HL-60 (cell line): ENCODE results near the gene SUN2.
A peak's percentile ranks its signal among the peaks of the same experiment; 100 is the strongest.

Experiments
- DNase-seq, 2 experiments: peaks; one replicate each; pipeline ENCODE4 v3.0.0-alpha.2; 2010 to 2020; ENCODE audit warnings: low read depth in 1 of 2, low spot score in 1 of 2
- H3K27ac ChIP-seq: fragments of 250-450 bp; sonication (Bioruptor Pico); replicated peaks from 2 replicates; pipeline ENCODE4 v1.5.1; 2020; ENCODE audit warnings: mild to moderate bottlenecking, moderate library complexity
- H3K27me3 ChIP-seq: fragments of 250-450 bp; sonication (Bioruptor Pico); 2 replicates; pipeline ENCODE4 v1.5.1; 2021; ENCODE audit warnings: mild to moderate bottlenecking, moderate library complexity; ENCODE audit not compliant: insufficient read depth, poor library complexity, severe bottlenecking
- H3K4me3 ChIP-seq: replicated peaks from 2 replicates; pipeline ENCODE4 v1.5.1; 2011; ENCODE audit warnings: mild to moderate bottlenecking, control low read depth, low read length; ENCODE audit not compliant: insufficient read depth
- GABPA ChIP-seq: IDR thresholded peaks from 2 replicates; pipeline ENCODE4 v1.6.1; 2012; ENCODE audit warnings: low read depth
- POLR2AphosphoS5 ChIP-seq: IDR thresholded peaks from 2 replicates; pipeline ENCODE4 v1.6.1; 2012; ENCODE audit warnings: low read depth
- SPI1 ChIP-seq: IDR thresholded peaks from 2 replicates; pipeline ENCODE4 v1.6.1; 2012; ENCODE audit warnings: low read depth, mild to moderate bottlenecking, borderline replicate concordance
- TF ChIP-seq, protein P1 (sequence below): IDR thresholded peaks from 2 replicates; pipeline ENCODE4 v1.6.1; 2012; ENCODE audit warnings: low read depth; ENCODE audit not compliant: insufficient replicate concordance
- TF ChIP-seq, protein P2 (sequence below): IDR thresholded peaks from one replicate; pipeline ENCODE4 v1.5.1; 2011; ENCODE audit warnings: low read length, control low read depth, inconsistent platforms; ENCODE audit not compliant: insufficient read depth

SUN2 gene

GRCh38 chr22:38713921-38714320 is 41.9 kb downstream of the SUN2 start:
- no peak for DNase-seq
- no peak overlapping the region for H3K4me3 ChIP-seq
- H3K27me3 ChIP-seq: no peaks in the 10 kb centered on the region
- no peak overlapping the region; the same call in 1 of the 2 replicates for H3K27ac ChIP-seq
- no peak for TF ChIP-seq POLR2AphosphoS5
- TF ChIP-seq, protein P1, sequence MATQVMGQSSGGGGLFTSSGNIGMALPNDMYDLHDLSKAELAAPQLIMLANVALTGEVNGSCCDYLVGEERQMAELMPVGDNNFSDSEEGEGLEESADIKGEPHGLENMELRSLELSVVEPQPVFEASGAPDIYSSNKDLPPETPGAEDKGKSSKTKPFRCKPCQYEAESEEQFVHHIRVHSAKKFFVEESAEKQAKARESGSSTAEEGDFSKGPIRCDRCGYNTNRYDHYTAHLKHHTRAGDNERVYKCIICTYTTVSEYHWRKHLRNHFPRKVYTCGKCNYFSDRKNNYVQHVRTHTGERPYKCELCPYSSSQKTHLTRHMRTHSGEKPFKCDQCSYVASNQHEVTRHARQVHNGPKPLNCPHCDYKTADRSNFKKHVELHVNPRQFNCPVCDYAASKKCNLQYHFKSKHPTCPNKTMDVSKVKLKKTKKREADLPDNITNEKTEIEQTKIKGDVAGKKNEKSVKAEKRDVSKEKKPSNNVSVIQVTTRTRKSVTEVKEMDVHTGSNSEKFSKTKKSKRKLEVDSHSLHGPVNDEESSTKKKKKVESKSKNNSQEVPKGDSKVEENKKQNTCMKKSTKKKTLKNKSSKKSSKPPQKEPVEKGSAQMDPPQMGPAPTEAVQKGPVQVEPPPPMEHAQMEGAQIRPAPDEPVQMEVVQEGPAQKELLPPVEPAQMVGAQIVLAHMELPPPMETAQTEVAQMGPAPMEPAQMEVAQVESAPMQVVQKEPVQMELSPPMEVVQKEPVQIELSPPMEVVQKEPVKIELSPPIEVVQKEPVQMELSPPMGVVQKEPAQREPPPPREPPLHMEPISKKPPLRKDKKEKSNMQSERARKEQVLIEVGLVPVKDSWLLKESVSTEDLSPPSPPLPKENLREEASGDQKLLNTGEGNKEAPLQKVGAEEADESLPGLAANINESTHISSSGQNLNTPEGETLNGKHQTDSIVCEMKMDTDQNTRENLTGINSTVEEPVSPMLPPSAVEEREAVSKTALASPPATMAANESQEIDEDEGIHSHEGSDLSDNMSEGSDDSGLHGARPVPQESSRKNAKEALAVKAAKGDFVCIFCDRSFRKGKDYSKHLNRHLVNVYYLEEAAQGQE: no peak
- no peak for TF ChIP-seq GABPA
- TF ChIP-seq SPI1: no peak
- TF ChIP-seq, protein P2, sequence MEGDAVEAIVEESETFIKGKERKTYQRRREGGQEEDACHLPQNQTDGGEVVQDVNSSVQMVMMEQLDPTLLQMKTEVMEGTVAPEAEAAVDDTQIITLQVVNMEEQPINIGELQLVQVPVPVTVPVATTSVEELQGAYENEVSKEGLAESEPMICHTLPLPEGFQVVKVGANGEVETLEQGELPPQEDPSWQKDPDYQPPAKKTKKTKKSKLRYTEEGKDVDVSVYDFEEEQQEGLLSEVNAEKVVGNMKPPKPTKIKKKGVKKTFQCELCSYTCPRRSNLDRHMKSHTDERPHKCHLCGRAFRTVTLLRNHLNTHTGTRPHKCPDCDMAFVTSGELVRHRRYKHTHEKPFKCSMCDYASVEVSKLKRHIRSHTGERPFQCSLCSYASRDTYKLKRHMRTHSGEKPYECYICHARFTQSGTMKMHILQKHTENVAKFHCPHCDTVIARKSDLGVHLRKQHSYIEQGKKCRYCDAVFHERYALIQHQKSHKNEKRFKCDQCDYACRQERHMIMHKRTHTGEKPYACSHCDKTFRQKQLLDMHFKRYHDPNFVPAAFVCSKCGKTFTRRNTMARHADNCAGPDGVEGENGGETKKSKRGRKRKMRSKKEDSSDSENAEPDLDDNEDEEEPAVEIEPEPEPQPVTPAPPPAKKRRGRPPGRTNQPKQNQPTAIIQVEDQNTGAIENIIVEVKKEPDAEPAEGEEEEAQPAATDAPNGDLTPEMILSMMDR: no peak

GRCh38 chr22:38712486-38713207 is 43.2 kb downstream of the SUN2 start:
- peak in 1 of 2 experiments; percentile 31 for DNase-seq
- TF ChIP-seq, protein P1: no peak
- no peak for TF ChIP-seq SPI1
- no peak for TF ChIP-seq GABPA
- TF ChIP-seq, protein P2: no peak
- no peak for TF ChIP-seq POLR2AphosphoS5

GRCh38 chr22:38710866-38711265 is 44.9 kb downstream of the SUN2 start:
- no peaks in the 10 kb centered on the region for H3K27me3 ChIP-seq
- DNase-seq: no peak
- TF ChIP-seq, protein P1: no peak
- TF ChIP-seq GABPA: no peak
- TF ChIP-seq, protein P2: no peak
- no peak for TF ChIP-seq SPI1
- no peak for TF ChIP-seq POLR2AphosphoS5
- H3K4me3 ChIP-seq: no peak overlapping the region
- H3K27ac ChIP-seq: no peak overlapping the region

More at GRCh38 chr22:38712486-38713207, 43.2 kb downstream of the SUN2 start:
- H3K27ac ChIP-seq: no peak overlapping the region
- H3K27me3 ChIP-seq: no peaks in the 10 kb centered on the region
- H3K4me3 ChIP-seq: no peak overlapping the region
